Fibroblast of pulmonary artery (primary cell): ENCODE measurements around the gene HOXB4.

ENCODE experiments used
- DNase-seq: peaks from one replicate; pipeline ENCODE4 v3.0.0-alpha.2; 2010; ENCODE audit warnings: low read depth
- H3K4me3 ChIP-seq: replicated peaks from 2 replicates; pipeline ENCODE4 v1.5.1; 2011; ENCODE audit warnings: low read depth, mild to moderate bottlenecking, control low read depth, low read length, moderate library complexity
- CTCF ChIP-seq: IDR thresholded peaks from 2 replicates; pipeline ENCODE4 v1.5.1; 2011; ENCODE audit warnings: mild to moderate bottlenecking, control low read depth, low read length, inconsistent platforms; ENCODE audit errors: missing control alignments

Gene HOXB4

GRCh38 chr17:48590607-48591161 lies 12.5 kb upstream of the HOXB4 start:
- no peak overlapping the region for H3K4me3 ChIP-seq
- no peak for TF ChIP-seq CTCF
- no peak for DNase-seq

GRCh38 chr17:48589831-48590606 lies 11.9 kb upstream of the HOXB4 start, which contains the start of gene HOXB3:
Gene HOXB3 (minus strand): TSS chr17:48590241. CDS start chr17:48552474, 37,767 bp downstream.
- no peak for TF ChIP-seq CTCF
- H3K4me3 ChIP-seq, result peak within 1 kb of the TSS; percentile 19
- DNase-seq, result no peak

DNA sequence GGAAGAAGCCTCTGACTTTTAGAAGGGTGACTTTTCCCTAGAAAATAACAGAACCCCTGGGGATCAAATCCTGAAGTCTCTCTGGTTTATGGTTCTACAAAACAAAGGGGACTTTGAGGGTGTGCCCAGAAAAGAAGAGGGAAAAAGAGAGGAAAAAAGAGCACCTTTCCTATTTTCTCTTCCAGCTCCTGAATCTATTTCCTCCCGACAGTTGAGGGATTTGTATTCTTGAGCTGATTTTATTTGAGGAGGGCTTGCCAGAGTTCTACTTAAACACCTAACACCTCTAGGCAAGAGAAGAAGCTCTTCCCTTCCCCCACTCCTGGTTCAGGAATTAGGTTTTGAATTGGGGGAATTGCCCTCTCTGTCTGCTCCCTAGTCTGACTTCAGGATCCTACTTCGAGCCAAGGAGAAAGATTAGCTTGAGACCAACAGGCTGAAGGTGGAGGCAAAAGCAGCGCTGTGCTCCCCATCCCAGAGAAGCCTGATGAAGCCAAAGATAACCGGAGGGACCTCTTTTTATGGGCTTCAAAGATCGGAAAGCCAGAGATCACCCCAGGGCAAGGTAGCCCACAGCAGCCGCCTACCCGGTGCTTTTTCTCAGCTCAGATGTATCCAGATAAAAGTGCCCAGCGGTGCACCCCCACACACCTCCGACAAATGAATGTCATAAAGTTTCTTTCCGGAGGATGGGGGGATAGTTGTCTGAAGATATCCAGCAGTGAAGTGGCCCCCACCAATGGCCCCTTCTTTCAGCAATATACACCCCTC lies 11.1 kb upstream of the HOXB4 start:
- H3K4me3 ChIP-seq, result peak overlapping the region; percentile 19
- no peak for TF ChIP-seq CTCF
- DNase-seq, result no peak

- DNase-seq, result no peak
- H3K4me3 ChIP-seq, result no peak overlapping the region
- TF ChIP-seq CTCF, result no peak
Measured at GRCh38 chr17:48588528-48588927, 10.4 kb upstream of the HOXB4 start.

- H3K4me3 ChIP-seq, result no peak overlapping the region
- DNase-seq, result no peak
- TF ChIP-seq CTCF, result no peak
Measured at GRCh38 chr17:48588074-48588415, 9.9 kb upstream of the HOXB4 start.

DNA sequence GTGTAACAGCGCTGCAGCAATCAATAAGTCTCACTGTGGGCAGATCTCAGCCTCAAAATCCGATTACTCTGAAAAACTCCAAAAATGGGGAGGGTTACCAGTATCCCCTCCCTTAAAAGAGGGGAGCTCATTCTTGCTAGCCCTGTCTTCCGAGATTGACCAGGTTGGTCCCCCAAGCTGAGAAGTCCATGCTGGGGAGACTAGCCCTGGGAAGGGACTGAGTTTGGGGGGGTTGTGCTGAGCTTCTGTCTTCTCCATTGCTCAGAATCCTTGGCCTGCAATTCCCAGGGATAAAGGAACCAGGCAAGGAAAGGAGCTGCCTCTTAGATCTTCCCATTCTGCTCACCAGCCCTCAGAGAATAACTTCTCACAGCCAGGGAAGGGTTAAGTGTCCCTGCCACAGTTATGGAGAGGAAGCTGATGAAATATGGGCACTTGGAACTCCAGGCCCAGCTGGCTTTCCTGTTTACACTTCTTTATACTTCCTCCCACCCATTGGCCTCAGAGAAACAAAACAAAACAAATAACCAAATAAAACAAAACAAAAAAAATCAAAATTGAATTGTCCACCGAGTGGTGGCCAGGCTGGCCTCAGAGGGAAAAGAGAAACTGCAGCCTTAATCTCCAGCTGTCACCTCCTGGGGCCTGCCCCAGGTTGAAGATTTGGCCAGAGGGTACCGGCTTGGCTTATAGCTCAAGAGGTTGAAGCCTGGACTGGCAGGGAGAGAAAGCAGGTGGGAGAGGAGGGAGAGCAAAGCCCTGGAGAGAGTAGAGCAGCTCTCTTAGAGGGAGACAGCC lies 9.3 kb upstream of the HOXB4 start:
- no peak overlapping the region for H3K4me3 ChIP-seq
- no peak for TF ChIP-seq CTCF
- no peak for DNase-seq
